ENCODE results near the gene ARHGEF1. TPM values are rescaled to one million over a fixed set of nuclear protein-coding genes. Genes with fewer than 3 reads are reported as not detected.

Gene ARHGEF1
- total RNA-seq, 1 donor from 2014 or later, result 353 TPM

GRCh38 chr19:41923045-41923788 lies 40.2 kb downstream of the ARHGEF1 start:
- no peak overlapping the region for H3K4me3 Mint-ChIP-seq (ENCODE audit: low read depth)
- intact Hi-C loops (cut with micrococcal nuclease), result no loop called here
- DNase-seq (ENCODE audit: low spot score), result no peak
- H3K36me3 Mint-ChIP-seq (ENCODE audit: low read depth), result peaks cover 4% of the 10 kb centered on the region
- peaks cover 12% of the 10 kb centered on the region for H3K27me3 Mint-ChIP-seq (ENCODE audit: low read depth)
- peaks cover 12% of the 10 kb centered on the region for H3K4me1 Mint-ChIP-seq (ENCODE audit: low read depth)
- H3K9me3 Mint-ChIP-seq, result no peaks in the 10 kb centered on the region
- peak overlapping the region; percentile 2 for H3K27ac Mint-ChIP-seq

GRCh38 chr19:41924151-41925145 lies 41.5 kb downstream of the ARHGEF1 start:
- no peak for DNase-seq (ENCODE audit: low spot score)
- intact Hi-C loops (cut with micrococcal nuclease), result no loop called here
- Mint-ChIP-seq H3K4me3 (ENCODE audit: low read depth) (no peak overlapping the region), H3K27me3 (ENCODE audit: low read depth) (peaks cover 12% of the 10 kb centered on the region), H3K9me3 (no peaks in the 10 kb centered on the region), H3K4me1 (ENCODE audit: low read depth) (peaks cover 19% of the 10 kb centered on the region), H3K36me3 (ENCODE audit: low read depth) (peaks cover 4% of the 10 kb centered on the region), H3K27ac (no peak overlapping the region)

- Mint-ChIP-seq H3K4me3 (ENCODE audit: low read depth) (no peak overlapping the region), H3K4me1 (ENCODE audit: low read depth) (peaks cover 26% of the 10 kb centered on the region), H3K27me3 (ENCODE audit: low read depth) (peaks cover 12% of the 10 kb centered on the region), H3K9me3 (no peaks in the 10 kb centered on the region), H3K27ac (no peak overlapping the region), H3K36me3 (ENCODE audit: low read depth) (peaks cover 4% of the 10 kb centered on the region)
- intact Hi-C loops (cut with micrococcal nuclease), result no loop called here
- no peak for DNase-seq (ENCODE audit: low spot score)
Observed at GRCh38 chr19:41925208-41926003, 42.4 kb downstream of the ARHGEF1 start.

GRCh38 chr19:41926028-41926762 lies 43.2 kb downstream of the ARHGEF1 start:
- Mint-ChIP-seq H3K9me3 (no peaks in the 10 kb centered on the region), H3K36me3 (ENCODE audit: low read depth) (peaks cover 4% of the 10 kb centered on the region), H3K27ac (no peak overlapping the region), H3K27me3 (ENCODE audit: low read depth) (peaks cover 11% of the 10 kb centered on the region), H3K4me3 (ENCODE audit: low read depth) (no peak overlapping the region), H3K4me1 (ENCODE audit: low read depth) (peaks cover 29% of the 10 kb centered on the region)
- intact Hi-C loops (cut with micrococcal nuclease), result no loop called here
- no peak for DNase-seq (ENCODE audit: low spot score)

GRCh38 chr19:41926763-41927496 lies 43.9 kb downstream of the ARHGEF1 start:
- no peak overlapping the region for H3K4me3 Mint-ChIP-seq (ENCODE audit: low read depth)
- no peak for DNase-seq (ENCODE audit: low spot score)

GRCh38 chr19:41927497-41928192 lies 44.7 kb downstream of the ARHGEF1 start:
- peak overlapping the region; percentile 82 for H3K4me3 Mint-ChIP-seq (ENCODE audit: low read depth)
- no peaks in the 10 kb centered on the region for H3K9me3 Mint-ChIP-seq
- H3K27me3 Mint-ChIP-seq (ENCODE audit: low read depth), result peaks cover 5% of the 10 kb centered on the region
- DNase-seq (ENCODE audit: low spot score), result no peak
- intact Hi-C loops (cut with micrococcal nuclease), result loop anchor here (2.0 kb wide), 1 partner anchor 41 kb away; no protein-coding TSS in a partner anchor
- H3K4me1 Mint-ChIP-seq (ENCODE audit: low read depth), result peaks cover 22% of the 10 kb centered on the region
- H3K36me3 Mint-ChIP-seq (ENCODE audit: low read depth), result peaks cover 4% of the 10 kb centered on the region
- no peak overlapping the region for H3K27ac Mint-ChIP-seq

More at GRCh38 chr19:41926763-41927496, 43.9 kb downstream of the ARHGEF1 start:
- intact Hi-C loops (cut with micrococcal nuclease), result no loop called here
- Mint-ChIP-seq H3K4me1 (ENCODE audit: low read depth) (peaks cover 27% of the 10 kb centered on the region), H3K9me3 (no peaks in the 10 kb centered on the region), H3K36me3 (ENCODE audit: low read depth) (peaks cover 4% of the 10 kb centered on the region), H3K27ac (no peak overlapping the region), H3K27me3 (ENCODE audit: low read depth) (peaks cover 8% of the 10 kb centered on the region)

- H3K4me3 Mint-ChIP-seq (ENCODE audit: low read depth), result peak within 1 kb of the TSS; percentile 82
- DNase-seq (ENCODE audit: low spot score), result no peak
- peaks cover 2% of the 10 kb centered on the region for H3K36me3 Mint-ChIP-seq (ENCODE audit: low read depth)
- H3K27me3 Mint-ChIP-seq (ENCODE audit: low read depth), result peaks cover 4% of the 10 kb centered on the region
- H3K9me3 Mint-ChIP-seq, result no peaks in the 10 kb centered on the region
- peaks cover 19% of the 10 kb centered on the region for H3K4me1 Mint-ChIP-seq (ENCODE audit: low read depth)
- intact Hi-C loops (cut with micrococcal nuclease), result loop anchor here (2.0 kb wide), 1 partner anchor 41 kb away; no protein-coding TSS in a partner anchor
- H3K27ac Mint-ChIP-seq, result peak within 1 kb of the TSS; percentile 83
Observed at GRCh38 chr19:41928221-41928683, 45.3 kb downstream of the ARHGEF1 start, which contains the start of gene ERFL. Gene ERFL (minus strand): TSS chr19:41928449. CDS start chr19:41912919, 15,530 bp downstream.

GRCh38 chr19:41928754-41929535 lies 46.0 kb downstream of the ARHGEF1 start:
- H3K36me3 Mint-ChIP-seq (ENCODE audit: low read depth), result no peaks in the 10 kb centered on the region
- peaks cover 6% of the 10 kb centered on the region for H3K27me3 Mint-ChIP-seq (ENCODE audit: low read depth)
- peak overlapping the region; percentile 79 for H3K4me3 Mint-ChIP-seq (ENCODE audit: low read depth)
- no peaks in the 10 kb centered on the region for H3K9me3 Mint-ChIP-seq
- peaks cover 22% of the 10 kb centered on the region for H3K4me1 Mint-ChIP-seq (ENCODE audit: low read depth)
- H3K27ac Mint-ChIP-seq, result peak overlapping the region; percentile 64
- intact Hi-C loops (cut with micrococcal nuclease), result loop anchor here (2.0 kb wide), 1 partner anchor 42 kb away; no protein-coding TSS in a partner anchor
- DNase-seq (ENCODE audit: low spot score), result no peak

- DNase-seq (ENCODE audit: low spot score), result no peak
- Mint-ChIP-seq H3K4me1 (ENCODE audit: low read depth) (peaks cover 27% of the 10 kb centered on the region), H3K9me3 (no peaks in the 10 kb centered on the region), H3K27ac (no peak overlapping the region), H3K4me3 (ENCODE audit: low read depth) (peak overlapping the region; percentile 79), H3K36me3 (ENCODE audit: low read depth) (no peaks in the 10 kb centered on the region), H3K27me3 (ENCODE audit: low read depth) (peaks cover 6% of the 10 kb centered on the region)
- intact Hi-C loops (cut with micrococcal nuclease), result loop anchor here (2.0 kb wide), 1 partner anchor 43 kb away; no protein-coding TSS in a partner anchor
Observed at GRCh38 chr19:41929536-41930071, 46.6 kb downstream of the ARHGEF1 start.

GRCh38 chr19:41930322-41930722 lies 47.3 kb downstream of the ARHGEF1 start:
- Mint-ChIP-seq H3K4me3 (ENCODE audit: low read depth) (peak overlapping the region; percentile 26), H3K27me3 (ENCODE audit: low read depth) (peaks cover 10% of the 10 kb centered on the region), H3K27ac (no peak overlapping the region), H3K4me1 (ENCODE audit: low read depth) (peaks cover 34% of the 10 kb centered on the region), H3K36me3 (ENCODE audit: low read depth) (no peaks in the 10 kb centered on the region), H3K9me3 (no peaks in the 10 kb centered on the region)
- no peak for DNase-seq (ENCODE audit: low spot score)
- intact Hi-C loops (cut with micrococcal nuclease), result no loop called here
